Stimulated activated CD8-positive, alpha-beta memory T cell treated with anti-CD3 and anti-CD28 coated beads, Interleukin-15, amount 100 ng/mL, for 1 hour (primary cell): ENCODE data around the gene FDXACB1.

Experiments
- DNase-seq: peaks from one replicate; pipeline ENCODE4 v3.0.0-alpha.2; 2020; ENCODE audit warnings: low read depth

The FDXACB1 gene, protein sequence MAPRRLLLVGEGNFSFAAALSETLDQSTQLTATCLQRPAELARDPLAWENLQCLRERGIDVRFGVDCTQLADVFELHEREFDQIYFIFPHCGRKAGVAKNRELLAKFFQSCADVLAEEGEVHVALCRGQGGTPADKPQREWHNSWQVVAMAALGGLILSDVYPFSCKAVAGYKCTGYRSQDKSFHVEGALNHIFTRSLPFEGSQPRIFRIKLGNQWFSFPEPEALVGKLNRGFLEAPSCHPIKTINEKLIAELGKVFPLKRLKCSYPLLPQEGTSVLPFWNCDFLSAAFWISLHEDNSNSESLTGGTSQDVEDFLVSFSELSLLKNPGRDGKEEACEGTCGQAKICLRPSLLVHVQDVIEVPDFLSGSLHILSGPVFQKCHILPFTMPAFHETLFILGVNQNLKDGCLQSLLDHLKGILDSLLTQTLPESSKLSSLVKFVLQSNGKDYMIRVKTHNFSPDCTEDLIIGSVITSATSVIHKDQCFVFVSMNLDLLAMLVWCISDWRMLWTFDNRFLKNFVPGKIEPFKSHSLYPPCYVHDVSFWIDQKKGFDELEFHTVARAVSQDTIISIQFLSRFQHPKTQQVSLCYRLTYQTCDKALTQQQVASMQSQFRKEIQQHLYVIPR

DNA sequence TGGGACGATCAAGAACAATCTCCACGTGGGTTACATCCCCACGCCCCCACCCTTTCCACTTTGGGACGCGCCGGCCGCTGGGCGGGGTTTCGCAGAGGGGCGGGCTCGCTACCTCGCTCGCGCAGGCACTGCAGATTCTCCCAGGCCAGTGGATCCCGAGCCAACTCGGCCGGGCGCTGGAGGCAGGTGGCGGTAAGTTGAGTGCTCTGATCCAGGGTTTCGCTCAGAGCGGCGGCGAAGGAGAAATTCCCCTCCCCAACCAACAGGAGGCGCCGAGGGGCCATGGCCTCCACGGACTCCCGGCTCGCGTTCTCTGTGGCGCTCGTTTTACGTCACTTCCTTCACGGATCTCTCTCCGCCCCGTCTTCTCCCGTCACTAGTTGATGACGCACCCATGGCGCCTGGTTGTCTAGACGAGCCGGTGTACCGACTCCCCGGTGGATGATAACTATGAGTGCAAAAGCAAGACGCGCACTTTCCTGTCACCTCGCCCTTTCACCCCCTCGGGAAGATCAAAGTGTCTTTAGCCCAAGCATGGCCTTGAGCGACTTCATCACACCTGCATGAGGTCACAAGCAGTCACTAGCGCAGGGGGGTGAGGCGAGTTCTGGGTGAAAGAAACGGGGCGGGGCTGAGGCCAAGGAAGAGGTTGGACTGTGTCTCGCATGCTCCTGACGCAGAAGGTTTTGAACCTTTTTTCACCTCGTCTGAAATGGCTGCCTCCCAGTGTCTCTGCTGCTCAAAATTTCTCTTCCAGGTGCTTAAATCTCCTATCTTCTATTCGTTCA lies at the start of gene FDXACB1, which contains the start of gene CFAP68:
Gene FDXACB1, minus strand, starts transcription at position 317 of the 788 bp plus-strand sequence. Its CDS starts 33 bp downstream, at position 284.
Gene CFAP68, plus strand, starts transcription at position 693 of the 788 bp plus-strand sequence. Its CDS starts 20 bp downstream, at position 713.
- peak; percentile 91 for DNase-seq

GRCh38 chr11:111926505-111927391 lies 47.8 kb upstream of the FDXACB1 start:
- peak; percentile 91 for DNase-seq

- DNase-seq: no peak
Observed at GRCh38 chr11:111925953-111926352, 47.0 kb upstream of the FDXACB1 start.

GRCh38 chr11:111923951-111924350 lies 45.0 kb upstream of the FDXACB1 start:
- DNase-seq: no peak

DNA sequence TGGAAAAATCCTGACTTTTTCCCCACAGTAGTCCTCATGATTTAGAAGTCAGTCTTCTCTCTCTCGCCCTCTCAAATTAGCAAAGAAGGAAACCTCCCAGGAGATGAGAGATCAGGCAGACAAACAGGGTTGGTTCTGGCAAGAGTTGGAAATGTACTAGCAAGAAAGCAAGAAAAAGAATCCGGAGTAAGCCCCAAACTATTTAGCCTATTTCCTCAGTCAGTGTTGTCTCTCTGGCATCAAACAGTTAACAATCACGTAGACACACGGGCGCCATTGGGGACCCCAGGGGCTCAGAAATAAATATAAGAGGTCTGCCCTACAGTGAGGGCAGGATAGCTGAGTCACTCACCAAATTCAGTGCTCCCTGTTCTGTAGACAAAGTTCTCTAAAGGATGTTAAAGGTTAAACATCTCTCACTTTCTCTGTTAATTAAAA lies 44.4 kb upstream of the FDXACB1 start:
- DNase-seq: no peak

DNA sequence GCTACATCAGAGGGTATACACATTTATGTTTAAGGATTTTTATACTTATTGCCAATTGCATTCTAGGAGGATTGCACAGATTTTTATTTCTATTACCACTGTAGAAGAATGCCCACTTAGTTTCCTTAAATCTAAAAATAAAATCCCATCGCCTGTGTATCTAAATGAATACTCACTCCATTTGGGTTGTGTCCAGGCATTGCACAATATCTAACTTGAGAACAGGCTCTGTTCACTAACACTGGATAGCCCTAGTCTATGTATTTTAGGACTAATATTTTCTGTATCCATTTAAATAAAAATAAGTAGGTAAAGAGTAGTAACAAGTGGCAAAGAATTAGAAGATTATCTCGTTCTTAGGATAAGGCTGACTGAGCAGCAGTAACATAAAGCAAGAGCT lies 43.8 kb upstream of the FDXACB1 start:
- DNase-seq: no peak

DNA sequence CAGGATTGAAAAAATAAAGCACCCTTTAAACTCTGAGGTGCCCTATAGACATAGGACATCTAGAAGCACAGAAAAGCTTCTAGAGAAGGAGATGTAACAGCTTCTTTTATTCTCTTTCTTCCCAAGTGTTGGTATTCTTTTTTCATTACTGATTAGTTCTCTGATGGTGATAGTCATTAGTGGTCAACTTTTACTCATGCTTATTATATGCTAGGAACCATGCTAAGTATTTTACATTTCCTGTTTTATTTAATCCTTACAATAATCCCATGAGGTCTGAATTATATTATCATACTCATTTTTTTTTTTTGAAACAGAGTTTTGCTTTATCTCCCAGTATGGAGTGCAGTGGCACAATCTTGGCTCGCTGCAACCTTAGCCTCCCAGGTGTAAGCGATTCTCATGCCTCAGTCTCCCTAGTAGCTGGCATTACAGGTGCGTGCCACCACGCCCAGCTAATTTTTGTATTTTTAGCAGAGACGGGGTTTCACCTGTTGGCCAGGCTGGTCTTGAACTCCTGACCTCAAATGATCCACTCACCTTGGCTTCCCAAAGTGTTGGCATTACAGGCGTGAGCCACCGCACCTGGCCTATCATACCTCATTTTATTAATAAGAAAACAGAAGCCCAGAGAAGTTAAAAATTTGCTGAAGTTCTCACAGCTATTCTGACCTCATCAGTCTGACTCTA lies 42.7 kb upstream of the FDXACB1 start:
- DNase-seq: no peak

DNA sequence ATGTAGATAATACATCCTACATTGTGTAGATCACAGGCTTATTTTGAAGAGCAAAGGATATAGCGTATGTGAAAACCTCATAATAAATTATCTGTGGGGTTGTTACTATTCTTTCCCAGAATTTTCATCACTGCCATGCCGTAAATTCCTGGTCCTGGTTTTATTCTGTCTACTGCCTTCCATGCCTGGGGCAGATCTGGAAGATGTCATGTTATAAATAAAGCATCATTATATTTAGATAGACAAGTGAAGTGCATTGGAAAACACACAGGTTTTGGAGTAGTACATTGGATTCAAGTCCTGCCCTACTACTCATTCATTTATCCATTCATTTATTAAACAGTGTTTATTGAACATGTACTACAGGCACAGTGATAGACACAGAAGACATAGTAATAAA lies 41.9 kb upstream of the FDXACB1 start:
- no peak for DNase-seq

GRCh38 chr11:111918390-111919256 lies 39.7 kb upstream of the FDXACB1 start, which contains the start of gene C11orf52:
Gene C11orf52, plus strand, starts transcription at chr11:111918913. Its CDS starts 60 bp downstream, at chr11:111918973.
- no peak for DNase-seq

GRCh38 chr11:111917788-111918187 lies 38.8 kb upstream of the FDXACB1 start:
- DNase-seq: no peak

DNA sequence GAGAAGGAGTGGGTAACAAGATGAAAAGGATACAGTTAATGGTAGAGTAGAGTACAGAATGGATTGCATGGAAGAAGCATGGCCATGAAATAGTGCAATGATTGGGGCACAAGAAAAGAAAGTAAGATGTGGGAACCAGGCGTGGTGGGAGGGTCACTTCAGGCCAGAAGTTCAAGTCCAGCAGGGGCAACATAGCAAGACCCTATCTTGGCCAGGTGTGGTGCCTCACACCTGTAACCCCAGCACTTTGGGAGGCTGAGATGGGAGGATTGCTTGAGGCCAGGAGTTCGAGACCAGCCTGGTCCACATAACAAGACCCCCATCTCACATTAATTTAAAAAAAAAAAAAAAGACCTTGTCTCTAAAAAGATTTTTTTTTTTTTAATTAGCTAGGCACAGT lies 38.3 kb upstream of the FDXACB1 start:
- DNase-seq: no peak

- DNase-seq: no peak
Observed at GRCh38 chr11:111916768-111917167, 37.8 kb upstream of the FDXACB1 start.

DNA sequence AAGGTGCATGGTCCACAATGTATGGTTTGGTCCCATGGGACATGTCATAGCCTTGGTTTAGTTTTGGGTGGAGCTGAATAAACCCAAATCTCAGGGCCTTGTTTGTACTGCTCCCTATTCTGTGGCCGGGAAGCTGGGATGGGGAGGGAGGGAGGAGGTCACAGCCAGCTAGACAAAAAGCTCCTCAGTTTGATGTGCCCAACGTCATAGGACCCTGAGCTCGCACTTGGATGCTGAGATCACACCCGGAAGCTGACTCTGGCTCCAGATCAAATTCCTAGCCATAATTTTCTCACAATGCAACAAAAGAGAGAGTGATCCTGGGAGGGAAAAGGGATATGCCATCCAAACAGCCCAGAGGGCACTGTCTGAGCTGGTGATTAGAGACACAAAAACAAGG lies 35.0 kb upstream of the FDXACB1 start:
- DNase-seq: no peak

DNA sequence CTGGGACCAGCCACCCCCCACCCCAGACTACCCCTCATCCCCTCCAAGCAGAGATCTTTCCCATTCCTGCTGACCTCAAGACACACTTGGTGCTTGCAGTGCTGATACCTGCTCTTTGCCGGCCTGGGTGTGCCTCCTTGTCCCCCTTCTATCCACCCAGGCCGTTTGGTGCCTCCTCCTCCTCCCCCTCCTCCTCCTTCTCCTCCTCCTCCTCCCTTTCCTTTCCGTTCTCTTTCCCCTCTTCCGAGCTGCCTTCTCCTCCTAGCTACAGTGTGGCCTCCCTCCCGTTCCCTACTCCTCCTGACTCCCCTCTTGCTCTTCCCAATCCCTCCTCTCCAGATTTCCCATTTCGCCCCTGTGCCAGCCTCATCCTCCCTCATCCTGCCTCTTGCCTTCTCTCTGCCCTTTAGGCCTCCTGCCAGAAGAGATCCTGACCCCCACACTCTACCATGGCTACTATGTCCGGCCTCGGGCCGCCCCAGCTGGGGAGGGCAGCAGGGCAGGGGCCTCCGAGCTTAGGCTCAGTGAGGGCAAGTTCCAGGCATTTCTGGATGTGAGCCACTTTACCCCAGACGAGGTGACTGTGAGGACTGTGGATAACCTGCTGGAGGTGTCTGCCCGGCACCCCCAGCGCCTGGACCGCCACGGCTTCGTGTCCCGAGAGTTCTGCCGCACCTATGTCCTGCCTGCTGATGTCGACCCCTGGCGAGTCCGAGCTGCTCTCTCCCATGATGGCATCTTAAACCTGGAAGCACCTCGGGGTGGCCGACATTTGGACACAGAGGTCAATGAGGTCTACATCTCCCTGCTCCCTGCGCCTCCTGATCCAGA lies 34.3 kb upstream of the FDXACB1 start:
- no peak for DNase-seq

DNA sequence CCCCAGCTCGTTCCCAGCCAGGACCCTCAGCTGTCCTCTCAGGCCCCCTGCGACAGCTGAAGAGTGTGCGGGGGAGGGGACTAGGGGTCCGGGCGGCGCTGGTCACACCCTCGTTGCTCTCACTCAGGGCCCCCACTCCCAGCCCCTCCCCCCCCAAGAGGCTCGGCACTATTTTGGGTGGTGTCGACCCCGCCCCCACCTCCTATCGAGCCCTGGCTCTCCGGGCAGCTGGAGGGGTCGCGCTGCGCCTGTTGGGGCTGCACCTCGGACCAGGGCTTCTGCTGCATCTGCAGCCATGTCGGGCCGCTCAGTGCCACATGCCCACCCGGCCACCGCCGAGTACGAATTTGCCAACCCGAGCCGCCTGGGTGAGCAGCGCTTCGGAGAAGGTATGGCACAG lies 33.6 kb upstream of the FDXACB1 start, which contains the start of gene HSPB2:
Gene HSPB2, plus strand, starts transcription at position 200 of the 400 bp plus-strand sequence. Its CDS starts 96 bp downstream, at position 296.
- DNase-seq: no peak

DNA sequence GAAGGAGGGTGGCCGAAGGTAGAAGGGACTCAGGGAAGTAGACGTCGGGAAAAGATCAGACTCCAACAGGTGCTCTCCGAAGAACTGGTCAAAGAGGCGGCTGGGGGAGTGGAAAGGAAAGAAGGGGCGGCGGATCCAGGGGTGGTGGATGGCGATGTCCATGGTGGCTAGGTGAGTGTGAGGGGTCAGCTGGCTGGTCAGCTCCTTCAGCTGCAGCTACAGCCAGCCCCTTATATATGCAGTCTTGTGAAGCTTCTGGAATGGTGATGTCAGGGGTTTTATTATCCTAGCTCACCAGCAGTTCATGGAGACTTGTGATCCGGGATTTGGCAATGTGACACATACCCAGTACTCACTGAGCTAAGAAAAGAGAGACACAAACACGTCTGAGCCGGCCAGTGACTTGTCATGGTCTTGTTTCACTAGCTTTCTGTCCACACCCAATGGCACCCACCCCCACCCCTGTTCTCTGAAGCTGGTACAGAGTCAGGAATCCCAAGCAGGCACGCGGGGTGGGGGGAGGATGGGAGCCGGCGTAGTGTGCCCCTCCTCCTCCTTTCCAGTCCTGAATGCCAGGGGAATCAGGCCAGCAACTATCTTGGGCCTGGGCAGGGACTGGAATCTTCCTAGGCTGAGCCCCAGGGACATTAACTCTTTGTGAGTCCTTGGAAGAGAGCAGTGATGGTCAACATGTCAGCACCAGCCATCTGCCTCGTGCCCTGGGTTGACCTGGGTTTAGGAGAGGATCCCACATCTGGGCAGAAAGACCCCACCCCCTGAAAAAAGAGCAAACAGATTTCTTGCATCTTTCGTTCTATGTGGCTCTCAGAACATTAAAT lies 32.8 kb upstream of the FDXACB1 start, which contains the start of gene CRYAB:
Gene CRYAB, minus strand, starts transcription at position 208 of the 839 bp plus-strand sequence. Its CDS starts 46 bp downstream, at position 162.
- DNase-seq: no peak
